ENCODE measurements around the gene CCNJL.
"Not testable (repeated sequence)": the region's sequence is repeated elsewhere in the genome, so short reads cannot be mapped to it uniquely, and the experiment has no call there.

Gene CCNJL, protein sequence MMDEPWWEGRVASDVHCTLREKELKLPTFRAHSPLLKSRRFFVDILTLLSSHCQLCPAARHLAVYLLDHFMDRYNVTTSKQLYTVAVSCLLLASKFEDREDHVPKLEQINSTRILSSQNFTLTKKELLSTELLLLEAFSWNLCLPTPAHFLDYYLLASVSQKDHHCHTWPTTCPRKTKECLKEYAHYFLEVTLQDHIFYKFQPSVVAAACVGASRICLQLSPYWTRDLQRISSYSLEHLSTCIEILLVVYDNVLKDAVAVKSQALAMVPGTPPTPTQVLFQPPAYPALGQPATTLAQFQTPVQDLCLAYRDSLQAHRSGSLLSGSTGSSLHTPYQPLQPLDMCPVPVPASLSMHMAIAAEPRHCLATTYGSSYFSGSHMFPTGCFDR

DNA sequence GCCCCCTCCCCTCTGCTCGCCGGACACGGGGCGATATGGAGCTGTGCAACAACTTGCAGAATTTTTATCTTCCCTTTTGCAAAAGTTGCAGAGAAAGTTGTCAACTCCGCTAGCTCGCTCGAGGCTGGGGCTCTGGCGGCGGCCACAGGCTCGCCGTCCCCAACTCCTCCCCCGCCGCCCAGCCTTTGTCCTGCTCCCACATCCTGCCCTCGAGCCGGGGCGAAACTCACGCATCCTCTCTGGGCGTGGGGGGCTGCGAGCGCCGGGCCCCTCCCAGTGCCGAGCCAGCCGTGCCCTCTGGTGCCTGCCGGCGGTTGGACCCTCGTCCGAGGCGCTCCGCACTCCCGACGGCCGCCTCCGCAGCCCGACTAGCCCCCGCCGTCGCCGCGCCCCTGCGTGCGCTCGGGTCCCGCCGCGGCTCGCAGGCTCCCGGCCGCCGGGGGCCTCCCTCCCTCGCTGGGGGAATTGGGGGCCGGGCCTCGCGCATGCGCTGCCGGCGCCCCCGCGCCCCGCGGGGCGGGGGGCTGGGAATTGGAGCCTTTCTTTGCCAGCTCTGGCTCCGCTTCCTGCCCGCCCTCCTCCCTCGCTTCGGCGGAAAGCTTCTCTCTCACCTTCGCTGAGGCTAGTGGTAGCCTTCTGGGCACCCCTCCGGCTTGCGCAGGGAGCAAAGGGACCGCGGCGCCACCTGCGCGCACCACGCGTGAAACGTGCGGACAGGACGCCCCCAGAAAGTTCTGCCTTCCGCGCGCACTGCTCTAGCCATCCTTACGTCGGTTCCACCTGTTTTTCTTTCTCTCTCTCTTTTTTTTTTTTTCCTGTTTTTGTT, at the start of gene CCNJL:
Gene CCNJL, minus strand, starts transcription at position 431 of the 826 bp plus-strand sequence. CDS start 641 bp downstream, outside the sequence.
- DNase-seq, result no peak

DNA sequence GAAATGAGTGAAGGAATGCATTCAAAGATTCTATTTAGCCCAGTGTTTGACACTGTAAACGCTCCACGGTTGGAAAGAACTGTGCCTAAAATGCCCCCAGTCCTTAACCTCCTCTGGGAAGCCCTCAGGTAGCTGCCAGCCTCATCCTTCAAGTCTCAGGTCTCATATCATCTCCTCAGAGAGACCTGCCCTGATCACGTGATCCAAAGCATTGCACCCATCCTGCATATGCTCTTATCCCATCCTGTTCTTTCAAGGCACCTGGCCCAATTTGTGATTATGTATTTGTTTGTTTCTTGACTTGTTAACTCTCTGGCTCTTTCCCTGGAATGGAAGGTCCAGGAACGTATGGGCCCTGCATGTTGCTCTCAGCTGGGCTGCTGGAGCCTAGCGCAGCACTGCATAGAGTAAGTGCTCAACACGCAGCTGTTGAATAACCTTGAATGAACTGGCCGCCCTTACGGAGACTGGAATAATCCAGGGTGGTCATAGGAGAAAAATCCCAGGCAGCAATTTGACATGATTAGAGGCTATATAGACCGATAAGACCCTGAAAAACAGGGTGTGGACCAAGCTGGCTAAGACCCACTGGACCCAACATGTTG, 49.4 kb upstream of the CCNJL start:
- no peak for DNase-seq

DNA sequence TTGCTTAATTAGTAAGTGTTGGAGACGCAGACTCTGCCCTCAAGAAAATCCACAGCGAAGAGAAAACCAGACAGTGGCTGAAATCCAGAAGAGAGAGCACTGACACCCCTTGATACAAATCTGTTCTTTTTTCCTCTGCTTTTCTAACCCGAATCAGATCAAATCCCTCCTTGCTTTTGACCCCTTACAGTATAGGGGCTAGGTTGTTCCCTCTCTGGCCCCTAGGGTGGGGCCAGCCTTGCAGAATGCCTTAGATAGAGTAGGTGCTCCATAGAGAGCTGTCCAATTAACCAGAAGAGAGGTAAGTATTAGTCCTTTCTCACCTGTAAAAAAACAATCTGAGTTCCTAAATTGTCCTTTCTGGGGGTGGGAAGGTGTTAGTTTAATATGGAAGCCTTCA, 47.9 kb upstream of the CCNJL start:
- DNase-seq, result no peak

DNA sequence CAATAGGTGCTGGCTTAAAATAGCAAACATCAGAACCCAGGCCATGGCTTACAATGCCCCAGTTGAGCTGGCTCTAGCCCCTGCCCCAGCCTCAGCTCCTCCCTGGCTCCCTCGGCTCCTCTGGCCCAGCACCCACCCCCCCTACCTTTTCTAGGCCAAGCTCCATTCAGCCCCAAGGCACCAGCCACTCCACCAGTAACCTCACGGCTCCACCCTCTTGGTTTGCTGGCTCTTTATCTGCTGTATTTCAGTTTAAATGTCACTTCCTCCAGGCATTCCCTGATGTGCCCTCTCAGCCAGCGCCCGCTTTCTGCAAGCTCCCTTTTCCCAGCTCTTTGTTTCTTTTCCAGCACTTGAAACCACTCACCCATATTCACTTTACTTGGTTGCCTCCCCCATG, 47.5 kb upstream of the CCNJL start:
- no peak for DNase-seq

DNA sequence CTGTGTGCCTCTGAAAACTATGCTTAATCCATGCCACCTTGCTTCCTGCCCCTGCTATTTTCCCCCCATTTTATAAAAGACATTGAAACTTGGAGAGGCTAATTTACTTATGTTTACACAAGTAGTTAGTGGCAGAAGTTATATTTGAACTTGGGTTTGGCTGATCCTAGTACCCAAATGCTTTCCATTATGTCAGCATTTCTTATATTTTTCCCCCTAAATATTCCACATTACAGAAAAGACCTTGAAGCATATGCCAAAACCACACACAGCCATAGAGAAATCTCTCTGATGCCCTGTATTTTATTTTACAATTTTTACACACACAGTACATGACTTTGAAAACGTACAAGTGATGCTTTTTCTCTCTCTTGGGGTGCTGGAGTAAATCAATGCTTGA, 46.9 kb upstream of the CCNJL start:
- DNase-seq, result no peak

DNA sequence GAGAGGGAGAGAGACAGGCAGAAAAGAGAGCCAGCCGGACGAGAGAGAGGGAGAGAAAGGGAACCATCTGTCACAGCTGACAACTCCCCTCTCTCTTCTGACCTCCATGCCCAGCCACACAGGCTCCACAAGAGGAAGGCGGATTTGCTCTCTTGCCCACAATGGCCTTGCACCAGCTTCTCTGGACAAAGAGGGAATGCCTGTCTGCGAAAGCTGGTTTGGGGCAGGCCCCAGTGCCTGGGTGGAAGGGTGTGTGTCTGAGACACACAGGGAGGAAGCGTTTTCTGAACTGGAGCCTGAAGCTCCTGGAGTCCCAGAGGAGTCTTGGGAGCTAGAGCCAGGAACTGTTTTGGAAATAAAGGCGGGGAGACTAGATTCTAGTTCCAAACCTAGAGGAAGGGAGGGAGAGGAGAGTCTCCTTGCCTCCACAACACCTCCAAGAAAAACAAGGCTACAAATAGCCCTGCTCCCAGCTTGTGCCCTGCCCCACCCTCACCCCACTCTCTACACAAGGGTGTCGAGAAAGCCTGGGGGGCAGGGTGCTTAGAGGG, 45.6 kb upstream of the CCNJL start:
- no peak for DNase-seq

GRCh38 chr5:160357394-160357793, 45.0 kb upstream of the CCNJL start:
- DNase-seq, result no peak

DNA sequence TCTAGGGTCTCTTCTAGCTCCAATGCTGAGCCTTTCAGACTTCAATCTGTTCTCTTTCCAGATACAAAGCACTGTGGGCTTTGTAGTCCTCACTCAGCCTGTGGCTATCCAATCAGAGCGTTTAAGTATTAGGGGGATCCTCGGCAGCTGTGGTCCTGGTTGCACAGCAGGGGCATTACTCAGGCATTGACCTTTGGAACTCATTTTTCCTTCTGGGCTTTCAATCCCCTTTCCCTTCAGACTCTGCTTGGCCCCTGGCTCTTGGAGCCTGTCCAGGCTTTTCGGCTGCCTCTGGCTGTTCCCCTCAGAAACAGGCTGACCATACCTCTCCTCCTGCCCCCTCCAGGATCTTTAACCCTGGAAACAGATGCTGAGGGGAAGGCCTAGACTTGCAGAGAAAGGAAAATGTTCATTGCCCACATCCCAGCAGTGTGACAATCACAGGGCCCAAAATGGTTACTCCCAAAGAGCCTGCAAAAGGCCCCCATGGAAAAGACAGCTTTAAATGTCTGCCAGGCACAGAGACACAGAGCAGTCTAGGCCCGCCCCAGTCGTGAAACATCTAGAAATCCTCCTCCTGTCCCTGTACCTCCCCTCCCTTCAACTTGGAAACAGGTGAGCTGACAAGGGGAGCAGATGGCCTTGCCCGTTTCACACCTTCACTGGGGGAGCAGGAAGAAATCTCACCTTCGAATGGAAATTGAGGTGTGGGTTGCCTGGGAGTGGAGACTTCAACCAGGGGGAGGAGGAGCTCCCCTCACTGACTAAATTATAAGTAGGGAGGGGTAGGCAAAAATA, 44.4 kb upstream of the CCNJL start:
- DNase-seq, result no peak

DNA sequence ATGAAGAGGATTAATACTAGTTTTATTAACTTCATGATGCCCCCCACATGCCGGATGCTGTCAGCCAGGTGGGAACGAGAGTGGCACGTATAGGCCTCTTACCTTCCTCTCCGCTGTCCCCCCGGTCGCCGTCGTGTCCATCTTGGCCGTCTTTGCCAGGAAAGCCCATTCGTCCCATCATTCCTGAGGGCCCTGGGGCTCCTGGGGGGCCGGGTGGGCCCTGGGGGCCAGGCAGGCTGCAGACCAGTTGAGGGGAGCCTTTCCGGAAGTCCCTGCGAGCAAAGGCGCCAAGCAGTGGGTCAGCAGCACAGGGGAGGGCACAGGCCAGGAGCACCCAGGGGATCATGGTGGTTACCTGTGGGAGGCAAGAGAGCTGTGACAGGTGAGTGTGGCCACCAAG, 42.3 kb upstream of the CCNJL start:
- DNase-seq, result no peak

DNA sequence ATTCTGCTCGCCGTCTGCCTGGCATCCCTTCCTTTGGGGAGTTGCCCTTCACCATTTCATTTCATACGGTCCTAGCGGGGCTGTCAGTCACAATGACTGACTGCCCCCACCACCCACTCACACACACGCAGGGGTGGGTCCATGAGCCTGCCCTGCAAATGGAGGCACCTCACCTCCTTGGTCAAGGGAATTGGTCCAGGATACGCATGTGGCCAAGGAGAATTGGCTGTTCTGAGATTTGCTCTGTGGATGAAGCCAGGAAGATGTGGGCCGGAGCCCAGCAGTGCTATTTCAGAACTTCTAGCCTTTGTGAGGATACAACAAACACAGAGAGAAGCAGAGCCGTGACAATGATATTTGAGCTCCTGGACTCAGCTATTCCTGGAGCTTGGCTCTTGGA, 41.0 kb upstream of the CCNJL start:
- no peak for DNase-seq

- DNase-seq, result no peak
Observed at GRCh38 chr5:160352308-160352707, 39.9 kb upstream of the CCNJL start.

GRCh38 chr5:160349935-160350303, 37.6 kb upstream of the CCNJL start:
- no peak for DNase-seq

- DNase-seq, result no peak
Observed at GRCh38 chr5:160349249-160349934, 37.0 kb upstream of the CCNJL start.

DNA sequence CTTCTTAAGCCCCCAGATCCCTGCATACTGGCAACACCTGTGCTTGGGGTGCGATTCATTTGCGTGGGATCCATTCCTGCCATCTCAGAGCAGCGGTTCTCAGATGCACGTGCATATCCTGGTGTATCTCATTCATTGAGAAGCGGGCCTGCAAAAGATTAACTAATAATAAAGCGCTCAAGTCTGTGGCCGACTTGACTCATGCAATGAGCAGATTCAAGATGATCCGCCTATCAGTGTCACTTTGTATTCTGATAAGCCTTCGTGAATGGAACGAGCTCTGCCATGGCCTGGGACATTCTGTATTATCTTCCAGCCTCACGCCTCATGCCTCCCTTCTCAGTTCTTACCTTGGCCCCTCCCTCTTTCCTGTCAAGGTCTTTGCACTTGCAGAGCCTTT, 35.7 kb upstream of the CCNJL start:
- no peak for DNase-seq

DNA sequence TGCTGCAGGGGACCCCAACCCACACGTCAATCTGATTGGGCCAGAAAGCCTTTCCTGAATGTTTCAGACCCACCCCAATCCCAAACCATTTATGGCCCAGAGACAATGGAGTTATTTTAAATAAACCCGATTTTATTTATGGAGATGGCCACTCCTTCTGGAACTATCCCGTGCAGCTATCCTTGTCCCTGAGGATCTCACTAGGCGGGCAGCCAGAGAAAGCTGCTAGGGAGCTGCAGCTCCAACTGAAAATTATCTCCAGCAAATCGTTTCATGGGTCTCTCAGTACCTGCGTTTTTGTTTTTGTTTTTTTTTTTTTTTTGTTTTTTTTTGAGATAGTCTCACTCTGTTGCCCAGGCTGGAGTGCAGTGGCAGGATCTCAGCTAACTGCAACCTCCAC, 35.1 kb upstream of the CCNJL start:
- no peak for DNase-seq

DNA sequence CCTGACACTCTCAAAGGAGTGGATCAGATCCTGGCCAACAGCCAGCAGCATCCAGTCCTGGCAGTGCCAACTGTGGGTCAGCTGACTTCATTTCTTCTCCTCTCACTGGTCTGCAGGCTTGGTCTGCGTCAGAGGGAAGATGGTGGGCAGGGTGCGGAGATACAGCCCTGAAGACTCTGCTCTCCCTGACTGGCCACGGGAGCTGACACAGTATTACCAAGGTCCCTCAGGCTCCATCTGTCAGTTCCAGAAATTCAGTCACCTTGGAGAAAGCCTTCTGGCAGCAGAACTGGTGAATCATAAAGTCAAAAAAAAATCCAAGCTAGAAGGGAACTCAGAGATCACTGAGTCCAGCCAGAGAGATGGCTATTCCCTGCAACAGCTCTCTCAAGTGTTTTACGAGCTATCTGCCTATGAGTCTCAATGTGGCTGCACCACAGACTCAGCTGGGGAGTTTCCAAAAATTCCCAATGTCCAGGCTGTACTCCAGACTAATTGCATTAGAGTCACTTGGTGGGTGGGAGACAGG, 30.1 kb upstream of the CCNJL start:
- no peak for DNase-seq

- no peak for DNase-seq
Observed at GRCh38 chr5:160341309-160341870, 29.0 kb upstream of the CCNJL start.

GRCh38 chr5:160340513-160340912, 28.1 kb upstream of the CCNJL start:
- not testable (repeated sequence) for DNase-seq

DNA sequence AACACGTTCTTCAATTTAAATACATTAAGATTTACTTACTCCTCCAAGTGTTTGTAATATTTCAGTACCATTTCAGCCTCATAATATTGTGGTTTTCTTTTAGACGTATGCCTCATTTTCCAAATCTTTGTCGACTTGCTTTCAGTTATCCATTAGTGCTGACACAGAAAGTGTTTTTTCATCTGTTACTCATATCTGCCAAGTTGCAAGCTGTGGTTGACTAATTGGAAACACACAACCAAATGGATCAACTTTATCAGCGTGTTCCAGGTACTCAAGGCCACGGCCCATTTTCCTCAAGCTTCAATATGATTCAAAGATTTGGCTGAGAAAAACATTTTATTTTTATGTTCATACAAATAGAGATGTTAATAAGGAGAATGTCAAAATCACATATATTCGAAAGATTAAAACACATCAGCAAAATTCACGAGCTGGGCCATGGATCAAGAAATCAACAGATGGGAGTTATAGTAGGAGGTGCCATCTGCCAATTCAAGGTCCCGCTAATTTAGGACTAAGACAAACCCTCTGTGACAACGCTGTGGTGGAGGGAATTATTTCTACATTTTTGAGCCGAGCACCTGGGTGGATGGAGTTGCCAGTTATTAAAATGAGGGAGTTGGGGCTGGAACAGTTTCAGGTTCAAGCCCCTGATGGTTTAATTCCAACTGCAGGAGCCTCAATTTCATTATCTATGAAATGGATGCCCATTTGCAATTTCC, 27.2 kb upstream of the CCNJL start:
- DNase-seq, result no peak

DNA sequence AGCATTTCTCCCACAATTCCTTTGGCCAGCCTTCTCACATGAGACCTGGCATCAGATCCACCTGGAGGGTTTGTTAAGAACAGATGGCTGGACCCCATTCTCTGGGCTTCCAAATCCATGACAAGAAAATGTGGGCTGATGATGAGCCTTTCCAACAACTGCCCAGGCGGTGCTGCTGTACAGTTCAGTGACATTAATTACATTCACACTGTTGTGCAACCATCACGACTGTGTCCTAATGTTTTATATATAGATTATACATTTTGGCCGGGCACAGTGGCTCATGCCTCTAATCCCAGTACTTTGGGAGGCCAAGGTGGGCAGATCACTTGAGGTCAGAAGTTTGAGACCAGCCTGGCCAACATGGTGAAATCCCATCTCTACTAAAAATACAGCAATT, 22.4 kb upstream of the CCNJL start:
- not testable (repeated sequence) for DNase-seq

DNA sequence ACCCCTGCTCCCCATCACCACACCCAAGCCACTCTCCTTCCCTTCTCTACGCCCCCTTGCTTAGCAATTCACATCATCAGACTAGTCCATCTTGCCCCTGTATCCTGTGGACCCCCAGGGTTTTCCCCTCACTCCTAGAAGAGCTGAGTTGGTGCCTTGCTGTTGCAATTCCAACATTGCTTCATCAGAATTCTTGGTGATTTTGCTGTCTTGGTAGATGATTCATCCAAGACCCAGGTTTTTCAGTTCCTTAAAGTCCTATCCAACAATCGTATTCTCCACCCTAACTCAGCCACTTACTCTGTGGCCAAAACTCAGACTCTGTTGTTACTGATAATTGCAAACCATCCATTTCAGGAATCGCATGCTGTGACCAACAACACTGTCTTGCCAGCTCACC, 21.4 kb upstream of the CCNJL start:
- DNase-seq, result no peak
